ENCODE data around the gene MSI2. TPM values are rescaled to one million over a fixed set of nuclear protein-coding genes. Genes with fewer than 3 reads are reported as not detected.

MSI2 gene
- total RNA-seq, 4 donors from 2014 or later = 60.7 to 101 (median 70.9) TPM

GRCh38 chr17:57517632-57518456 is 261.5 kb downstream of the MSI2 start:
- 84 to 86% methylated on average over 8 of the region's 8 CpGs for WGBS, 2 donors
- H3K4me1 ChIP-seq = peaks cover 34 to 46% of the 10 kb centered on the region in 2 donors
- no peaks in the 10 kb centered on the region for H3K27me3 ChIP-seq
- intact Hi-C loops (cut with DNase I) = no loop called here
- H3K27ac ChIP-seq = peak overlapping the region; percentile 82 to 98 (median 91)
- H3K4me3 ChIP-seq (replicated peaks in 1 of 3) = no peak overlapping the region
- H3K9me3 ChIP-seq = no peaks in the 10 kb centered on the region
- no peaks in the 10 kb centered on the region for H3K36me3 ChIP-seq
- DNase-seq = no peak
- no peak for TF ChIP-seq POLR2A (IDR thresholded peaks at IDR 0.05)
- no peak for TF ChIP-seq CTCF (IDR thresholded peaks at IDR 0.05)

- H3K4me1 ChIP-seq = peaks cover 37 to 53% of the 10 kb centered on the region in 2 donors
- peak overlapping the region; percentile 82 to 98 (median 91) for H3K27ac ChIP-seq
- H3K27me3 ChIP-seq = no peaks in the 10 kb centered on the region
- WGBS, 2 donors = 29 to 48% methylated on average over 17 to 20 of the region's 20 CpGs
- TF ChIP-seq POLR2A (IDR thresholded peaks at IDR 0.05) (peak in 1 of 2 donors; percentile 63), CTCF (IDR thresholded peaks at IDR 0.05) (no peak)
- intact Hi-C loops (cut with DNase I) = no loop called here
- H3K4me3 ChIP-seq (replicated peaks in 1 of 3) = no peak overlapping the region
- H3K9me3 ChIP-seq = no peaks in the 10 kb centered on the region
- no peaks in the 10 kb centered on the region for H3K36me3 ChIP-seq
- DNase-seq = peak; percentile 95 to 97
Measured at GRCh38 chr17:57518587-57519581, 262.6 kb downstream of the MSI2 start.

GRCh38 chr17:57519800-57520199 is 263.5 kb downstream of the MSI2 start:
- WGBS, 2 donors = 95 to 96% methylated on average over 7 of the region's 7 CpGs
- no peak for DNase-seq
- Histone ChIP-seq H3K27me3 (no peaks in the 10 kb centered on the region), H3K9me3 (no peaks in the 10 kb centered on the region), H3K36me3 (no peaks in the 10 kb centered on the region), H3K4me1 (peaks cover 43 to 62% of the 10 kb centered on the region in 2 donors), H3K4me3 (replicated peaks in 1 of 3) (no peak overlapping the region), H3K27ac (peak overlapping the region; percentile 82 to 98 (median 91))
- intact Hi-C loops (cut with DNase I) = no loop called here
- TF ChIP-seq POLR2A (IDR thresholded peaks at IDR 0.05) (no peak), CTCF (IDR thresholded peaks at IDR 0.05) (no peak)

GRCh38 chr17:57521606-57522005 is 265.3 kb downstream of the MSI2 start:
- H3K36me3 ChIP-seq = no peaks in the 10 kb centered on the region

More at GRCh38 chr17:57521606-57522005, 265.3 kb downstream of the MSI2 start:
- Histone ChIP-seq H3K27ac (peak overlapping the region; percentile 68 to 88 (median 68)), H3K4me1 (peaks cover 46 to 71% of the 10 kb centered on the region in 2 donors), H3K4me3 (replicated peaks in 1 of 3) (no peak overlapping the region), H3K27me3 (no peaks in the 10 kb centered on the region), H3K9me3 (no peaks in the 10 kb centered on the region)
- TF ChIP-seq CTCF (IDR thresholded peaks at IDR 0.05) (no peak), POLR2A (IDR thresholded peaks at IDR 0.05) (peak in 1 of 2 donors; percentile 36)
- intact Hi-C loops (cut with DNase I) = no loop called here
- peak; percentile 33 to 50 for DNase-seq
- WGBS, 2 donors = 40 to 56% methylated on average over 7 of the region's 7 CpGs

All from thyroid gland (tissue), 4 donors.